GM12864 (cell line): Measurements from ENCODE around the gene BIK.

Source experiments
- DNase-seq: peaks from one replicate; pipeline ENCODE4 v3.0.0-alpha.2; 2011; ENCODE audit warnings: low read depth
- H3K4me3 ChIP-seq: 2 replicates; pipeline ENCODE4 v1.5.1; 2011; ENCODE audit warnings: mild to moderate bottlenecking, low read depth, low read length, control low read depth
- TF ChIP-seq, protein P1 (sequence below): IDR thresholded peaks from 2 replicates; pipeline ENCODE4 v1.5.1; 2011; ENCODE audit warnings: low read depth, mild to moderate bottlenecking, moderate library complexity, low read length, control low read depth, inconsistent platforms; ENCODE audit errors: missing control alignments

BIK gene

DNA sequence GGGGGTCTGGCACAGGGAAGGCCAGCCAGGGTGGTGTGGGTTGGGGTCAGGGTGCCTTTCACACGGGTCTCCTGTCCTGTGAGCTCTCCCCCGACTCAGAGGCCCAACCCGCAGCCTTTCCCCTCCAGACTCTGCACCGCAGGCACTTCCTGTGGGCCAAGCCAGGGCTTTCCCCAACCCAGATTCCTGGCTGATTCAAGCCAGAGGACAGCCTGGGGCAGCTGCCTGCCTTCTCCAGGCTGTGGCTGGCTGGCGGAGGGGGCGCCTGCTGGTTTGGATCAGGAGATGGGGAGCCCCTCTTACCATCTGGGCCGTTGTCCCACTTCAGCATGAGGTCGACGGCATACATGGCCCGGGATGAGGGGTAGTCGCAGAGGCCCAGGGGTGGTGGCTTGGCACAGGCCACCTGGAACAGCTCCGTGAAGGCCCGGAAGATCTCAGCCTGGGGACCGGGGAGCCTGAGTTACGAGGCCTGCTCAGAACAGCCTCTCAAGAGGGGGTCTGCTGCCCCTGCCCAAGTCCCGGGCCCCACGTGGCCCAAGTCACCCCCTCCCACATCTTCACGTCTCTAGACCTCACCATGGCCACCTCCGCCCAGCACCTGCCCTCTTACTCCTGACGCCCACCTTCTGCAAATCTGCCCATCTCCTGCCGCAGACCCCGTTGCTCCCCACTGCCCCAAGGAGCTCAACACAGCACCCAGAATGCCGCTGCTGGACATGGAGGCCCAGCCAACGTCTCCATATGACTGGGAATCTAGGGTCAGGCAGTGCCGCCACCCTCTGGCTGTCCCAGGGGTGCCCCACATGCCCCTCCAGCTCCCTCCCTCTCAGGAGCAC, 58.1 kb downstream of the BIK start:
- no peak for DNase-seq
- H3K4me3 ChIP-seq, result no peak overlapping the region
- TF ChIP-seq, protein P1, sequence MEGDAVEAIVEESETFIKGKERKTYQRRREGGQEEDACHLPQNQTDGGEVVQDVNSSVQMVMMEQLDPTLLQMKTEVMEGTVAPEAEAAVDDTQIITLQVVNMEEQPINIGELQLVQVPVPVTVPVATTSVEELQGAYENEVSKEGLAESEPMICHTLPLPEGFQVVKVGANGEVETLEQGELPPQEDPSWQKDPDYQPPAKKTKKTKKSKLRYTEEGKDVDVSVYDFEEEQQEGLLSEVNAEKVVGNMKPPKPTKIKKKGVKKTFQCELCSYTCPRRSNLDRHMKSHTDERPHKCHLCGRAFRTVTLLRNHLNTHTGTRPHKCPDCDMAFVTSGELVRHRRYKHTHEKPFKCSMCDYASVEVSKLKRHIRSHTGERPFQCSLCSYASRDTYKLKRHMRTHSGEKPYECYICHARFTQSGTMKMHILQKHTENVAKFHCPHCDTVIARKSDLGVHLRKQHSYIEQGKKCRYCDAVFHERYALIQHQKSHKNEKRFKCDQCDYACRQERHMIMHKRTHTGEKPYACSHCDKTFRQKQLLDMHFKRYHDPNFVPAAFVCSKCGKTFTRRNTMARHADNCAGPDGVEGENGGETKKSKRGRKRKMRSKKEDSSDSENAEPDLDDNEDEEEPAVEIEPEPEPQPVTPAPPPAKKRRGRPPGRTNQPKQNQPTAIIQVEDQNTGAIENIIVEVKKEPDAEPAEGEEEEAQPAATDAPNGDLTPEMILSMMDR, result no peak

DNA sequence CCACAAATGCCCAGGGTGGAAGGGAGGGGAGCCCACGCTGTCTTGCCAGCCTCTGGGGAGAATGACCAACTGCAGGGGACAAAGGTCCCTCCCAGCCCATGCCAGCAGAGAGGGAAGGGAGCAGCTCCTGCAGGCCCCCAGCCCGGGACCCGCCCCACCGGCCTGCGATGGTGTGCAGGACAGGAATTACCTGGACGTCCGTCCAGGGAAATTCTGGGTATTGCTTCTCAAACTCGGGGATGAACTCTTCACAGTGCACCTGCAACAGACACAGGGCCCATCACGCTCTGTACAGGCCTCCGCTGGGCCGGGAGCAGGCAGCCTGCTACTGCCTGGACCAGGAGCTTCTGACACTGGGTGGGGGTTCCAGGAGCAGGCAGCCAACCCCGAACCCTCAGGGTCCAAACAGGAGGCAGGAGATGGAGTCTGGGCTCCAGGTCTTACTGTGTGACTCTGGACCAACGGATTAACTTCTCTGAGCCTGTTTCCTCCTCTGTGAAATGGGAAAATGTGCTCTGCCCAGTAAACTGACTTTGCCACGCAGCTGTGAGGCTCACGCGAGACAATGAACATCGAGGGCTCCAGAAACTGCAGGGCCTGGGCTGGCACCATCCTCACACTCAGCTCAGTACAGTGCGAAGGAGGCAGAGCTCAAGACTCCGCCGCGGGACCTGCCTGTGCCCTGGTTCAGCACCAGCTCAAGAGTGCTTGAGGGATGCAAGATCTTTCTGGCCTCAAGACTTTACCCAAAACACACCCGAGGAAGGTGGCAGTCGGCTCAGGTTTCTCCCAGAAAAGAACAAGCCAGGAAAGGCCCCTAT, 59.0 kb downstream of the BIK start:
- no peak overlapping the region for H3K4me3 ChIP-seq
- TF ChIP-seq, protein P1, result no peak
- no peak for DNase-seq

DNA sequence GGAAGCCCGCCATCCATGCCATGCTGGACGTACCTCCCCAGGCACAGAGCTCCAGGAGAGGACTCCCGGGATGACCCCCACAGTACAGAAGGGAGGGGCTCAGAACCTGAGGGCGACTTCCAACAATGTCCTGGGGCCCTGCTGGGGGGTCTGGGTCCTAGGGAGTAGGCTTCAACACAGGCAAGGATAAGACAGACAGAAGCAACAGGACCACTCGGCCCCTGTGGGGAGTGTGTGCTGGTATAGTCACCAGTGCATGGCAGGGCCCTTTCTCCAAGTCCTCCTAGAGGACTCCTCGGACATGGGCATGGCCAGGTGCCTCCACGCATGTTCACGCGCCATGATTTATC, 59.6 kb downstream of the BIK start:
- H3K4me3 ChIP-seq, result no peak overlapping the region
- DNase-seq, result no peak
- TF ChIP-seq, protein P1, result no peak

DNA sequence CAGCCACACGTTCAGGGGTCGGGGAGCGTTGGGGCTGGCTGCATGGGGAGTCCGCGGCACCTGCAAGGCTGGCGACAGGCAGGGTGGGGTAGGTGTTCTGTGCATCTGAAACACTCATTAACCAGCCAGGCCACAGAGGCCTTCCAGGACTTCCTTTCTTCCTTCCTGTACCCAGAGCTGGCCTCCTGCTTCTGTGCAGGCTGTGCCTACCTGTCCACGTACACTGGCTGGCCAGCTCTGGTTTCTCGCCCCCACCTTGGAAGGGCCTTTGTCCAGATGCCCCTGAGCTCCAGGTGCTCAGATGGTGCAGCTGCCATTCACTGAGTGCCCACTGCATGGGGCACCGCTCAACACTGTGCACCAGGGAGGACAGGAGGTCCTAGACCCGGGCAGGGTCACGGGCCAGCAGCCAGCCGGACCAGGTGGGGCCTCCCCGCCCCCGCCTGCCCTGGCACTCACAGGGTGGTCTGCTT, 60.5 kb downstream of the BIK start:
- no peak for DNase-seq
- TF ChIP-seq, protein P1, result no peak
- no peak overlapping the region for H3K4me3 ChIP-seq

DNA sequence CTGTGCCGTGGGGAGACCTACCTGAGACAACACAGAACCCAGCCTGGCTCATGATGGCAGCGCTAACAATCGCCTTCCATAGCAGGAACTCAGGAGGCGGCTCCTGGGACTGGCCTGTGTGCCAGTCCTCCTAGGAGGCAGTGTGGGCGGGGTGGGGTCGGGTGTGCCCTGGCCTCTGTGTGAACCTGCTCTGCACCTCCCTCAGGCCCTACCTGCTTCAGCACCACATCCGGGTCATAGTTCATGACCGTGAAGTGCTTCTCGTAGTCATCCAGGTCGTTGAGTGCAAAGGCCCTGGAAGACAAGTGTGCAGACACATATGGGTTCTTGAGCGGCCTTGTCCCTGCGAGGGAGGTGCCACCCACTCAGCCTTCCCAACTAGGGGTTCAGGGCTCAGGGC, 61.1 kb downstream of the BIK start:
- no peak overlapping the region for H3K4me3 ChIP-seq
- TF ChIP-seq, protein P1, result no peak
- DNase-seq, result no peak

DNA sequence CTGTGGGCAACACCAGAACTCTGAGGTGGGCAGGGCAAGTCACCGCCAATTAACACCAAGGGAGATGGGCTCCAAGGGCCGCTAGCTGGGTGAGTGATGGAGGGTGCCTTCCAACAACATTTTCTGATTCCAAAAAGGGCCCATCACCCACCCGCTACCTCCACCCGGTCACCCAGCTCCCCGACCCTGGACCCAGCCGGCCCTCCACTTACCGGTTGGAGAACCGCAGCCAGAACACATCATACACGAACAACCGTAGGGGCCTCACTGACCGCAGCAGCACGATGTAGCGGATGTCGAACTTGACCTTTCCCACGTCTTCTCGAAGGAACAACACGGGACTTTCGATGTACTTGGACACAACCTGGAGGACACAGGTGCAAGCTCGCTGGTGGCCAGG, 61.6 kb downstream of the BIK start:
- H3K4me3 ChIP-seq, result no peak overlapping the region
- DNase-seq, result no peak
- TF ChIP-seq, protein P1, result no peak

DNA sequence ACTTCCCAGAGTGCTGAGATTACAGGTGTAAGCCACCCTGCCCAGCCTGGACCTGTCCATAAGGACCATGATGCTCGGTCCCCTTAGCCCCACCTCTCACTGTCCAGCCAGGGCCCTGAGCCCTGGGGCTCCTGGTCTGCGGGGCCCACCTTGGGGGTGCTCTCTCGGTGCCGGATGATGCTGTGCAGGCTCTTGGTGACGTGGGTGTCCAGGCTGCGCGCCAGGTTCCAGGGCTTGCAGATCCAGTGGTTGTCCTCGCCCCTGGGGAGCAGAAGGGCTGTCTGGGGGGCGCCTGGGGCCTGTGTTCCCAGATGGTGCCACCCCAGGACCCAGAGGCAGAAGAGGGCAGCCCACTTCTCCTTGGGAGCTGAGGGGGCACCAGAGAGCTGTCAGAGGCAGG, 63.0 kb downstream of the BIK start:
- H3K4me3 ChIP-seq, result no peak overlapping the region
- TF ChIP-seq, protein P1, result no peak
- no peak for DNase-seq
